ENCODE data around the gene ORM2.
A peak's percentile ranks its signal among the peaks of the same experiment; 100 is the strongest.

ORM2 gene

GRCh38 chr9:114350636-114351401 is 21.1 kb downstream of the ORM2 start:
- H3K4me3 ChIP-seq (ENCODE audit: low read length), result no peak overlapping the region
- TF ChIP-seq ZNF274 (IDR thresholded peaks at IDR 0.05; ENCODE audit: low read depth, low read length), result no peak

GRCh38 chr9:114351932-114352331 is 22.3 kb downstream of the ORM2 start:
- H3K4me3 ChIP-seq (ENCODE audit: low read length), result no peak overlapping the region
- TF ChIP-seq ZNF274 (IDR thresholded peaks at IDR 0.05; ENCODE audit: low read depth, low read length), result no peak

GRCh38 chr9:114355821-114356220 is 26.2 kb downstream of the ORM2 start:
- H3K4me3 ChIP-seq (ENCODE audit: low read length), result no peak overlapping the region
- TF ChIP-seq ZNF274 (IDR thresholded peaks at IDR 0.05; ENCODE audit: low read depth, low read length), result no peak

GRCh38 chr9:114356792-114357191 is 27.1 kb downstream of the ORM2 start:
- no peak overlapping the region for H3K4me3 ChIP-seq (ENCODE audit: low read length)
- no peak for TF ChIP-seq ZNF274 (IDR thresholded peaks at IDR 0.05; ENCODE audit: low read depth, low read length)

- no peak for TF ChIP-seq ZNF274 (IDR thresholded peaks at IDR 0.05; ENCODE audit: low read depth, low read length)
- no peak overlapping the region for H3K4me3 ChIP-seq (ENCODE audit: low read length)
Measured at GRCh38 chr9:114357360-114357759, 27.7 kb downstream of the ORM2 start.

- no peak overlapping the region for H3K4me3 ChIP-seq (ENCODE audit: low read length)
Measured at GRCh38 chr9:114357911-114358328, 28.3 kb downstream of the ORM2 start.

GRCh38 chr9:114359801-114360200 is 30.1 kb downstream of the ORM2 start:
- H3K4me3 ChIP-seq (ENCODE audit: low read length), result no peak overlapping the region
- no peak for TF ChIP-seq ZNF274 (IDR thresholded peaks at IDR 0.05; ENCODE audit: low read depth, low read length)

More at GRCh38 chr9:114357911-114358328, 28.3 kb downstream of the ORM2 start:
- no peak for TF ChIP-seq ZNF274 (IDR thresholded peaks at IDR 0.05; ENCODE audit: low read depth, low read length)

GRCh38 chr9:114361542-114361941 is 31.9 kb downstream of the ORM2 start:
- no peak overlapping the region for H3K4me3 ChIP-seq (ENCODE audit: low read length)
- TF ChIP-seq ZNF274 (IDR thresholded peaks at IDR 0.05; ENCODE audit: low read depth, low read length), result no peak

- TF ChIP-seq ZNF274 (IDR thresholded peaks at IDR 0.05; ENCODE audit: low read depth, low read length), result no peak
- H3K4me3 ChIP-seq (ENCODE audit: low read length), result no peak overlapping the region
Measured at GRCh38 chr9:114362394-114362793, 32.7 kb downstream of the ORM2 start.

- no peak overlapping the region for H3K4me3 ChIP-seq (ENCODE audit: low read length)
- TF ChIP-seq ZNF274 (IDR thresholded peaks at IDR 0.05; ENCODE audit: low read depth, low read length), result no peak
Measured at GRCh38 chr9:114363424-114363823, 33.8 kb downstream of the ORM2 start.

GRCh38 chr9:114364134-114365041 is 34.7 kb downstream of the ORM2 start:
- H3K4me3 ChIP-seq (ENCODE audit: low read length), result no peak overlapping the region
- TF ChIP-seq ZNF274 (IDR thresholded peaks at IDR 0.05; ENCODE audit: low read depth, low read length), result no peak

GRCh38 chr9:114365194-114365593 is 35.5 kb downstream of the ORM2 start:
- no peak for TF ChIP-seq ZNF274 (IDR thresholded peaks at IDR 0.05; ENCODE audit: low read depth, low read length)

GRCh38 chr9:114366334-114367128 is 36.9 kb downstream of the ORM2 start:
- no peak for TF ChIP-seq ZNF274 (IDR thresholded peaks at IDR 0.05; ENCODE audit: low read depth, low read length)
- peak overlapping the region; percentile 37; the same call in 1 of the 2 replicates for H3K4me3 ChIP-seq (ENCODE audit: low read length)

More at GRCh38 chr9:114365194-114365593, 35.5 kb downstream of the ORM2 start:
- no peak overlapping the region for H3K4me3 ChIP-seq (ENCODE audit: low read length)

GRCh38 chr9:114367366-114367765 is 37.7 kb downstream of the ORM2 start:
- peak overlapping the region; percentile 50; the same call in 1 of the 2 replicates for H3K4me3 ChIP-seq (ENCODE audit: low read length)
- TF ChIP-seq ZNF274 (IDR thresholded peaks at IDR 0.05; ENCODE audit: low read depth, low read length), result no peak
